ENCODE measurements around the gene MRPL18. TPM values are rescaled to one million over a fixed set of nuclear protein-coding genes. Genes with fewer than 3 reads are reported as not detected.

The MRPL18 gene
- total RNA-seq, 1 donor = 47.8 TPM

- TF ChIP-seq, protein P1, sequence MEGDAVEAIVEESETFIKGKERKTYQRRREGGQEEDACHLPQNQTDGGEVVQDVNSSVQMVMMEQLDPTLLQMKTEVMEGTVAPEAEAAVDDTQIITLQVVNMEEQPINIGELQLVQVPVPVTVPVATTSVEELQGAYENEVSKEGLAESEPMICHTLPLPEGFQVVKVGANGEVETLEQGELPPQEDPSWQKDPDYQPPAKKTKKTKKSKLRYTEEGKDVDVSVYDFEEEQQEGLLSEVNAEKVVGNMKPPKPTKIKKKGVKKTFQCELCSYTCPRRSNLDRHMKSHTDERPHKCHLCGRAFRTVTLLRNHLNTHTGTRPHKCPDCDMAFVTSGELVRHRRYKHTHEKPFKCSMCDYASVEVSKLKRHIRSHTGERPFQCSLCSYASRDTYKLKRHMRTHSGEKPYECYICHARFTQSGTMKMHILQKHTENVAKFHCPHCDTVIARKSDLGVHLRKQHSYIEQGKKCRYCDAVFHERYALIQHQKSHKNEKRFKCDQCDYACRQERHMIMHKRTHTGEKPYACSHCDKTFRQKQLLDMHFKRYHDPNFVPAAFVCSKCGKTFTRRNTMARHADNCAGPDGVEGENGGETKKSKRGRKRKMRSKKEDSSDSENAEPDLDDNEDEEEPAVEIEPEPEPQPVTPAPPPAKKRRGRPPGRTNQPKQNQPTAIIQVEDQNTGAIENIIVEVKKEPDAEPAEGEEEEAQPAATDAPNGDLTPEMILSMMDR (IDR thresholded peaks at IDR 0.05; ENCODE audit: extremely low read depth, low read depth, low read length) = no peak
- Histone ChIP-seq H3K4me1 (ENCODE audit: insufficient read depth, low read length) (peaks cover 5% of the 10 kb centered on the region), H3K27ac (ENCODE audit: low read depth, low read length) (no peak overlapping the region), H2AFZ (ENCODE audit: low read length) (peak overlapping the region; percentile 22), H3K9me3 (ENCODE audit: low read depth, low read length) (no peaks in the 10 kb centered on the region), H3K4me3 (ENCODE audit: insufficient read depth, low read length) (no peak overlapping the region), H4K20me1 (ENCODE audit: insufficient read depth, low read length) (no peaks in the 10 kb centered on the region), H3K27me3 (ENCODE audit: insufficient read depth, low read length) (no peaks in the 10 kb centered on the region), H3K4me2 (ENCODE audit: insufficient read depth, low read length) (no peak overlapping the region), H3K36me3 (ENCODE audit: insufficient read depth, low read length) (no peaks in the 10 kb centered on the region), H3K79me2 (ENCODE audit: insufficient read depth, low read length) (no peaks in the 10 kb centered on the region)
- no peak for DNase-seq (ENCODE audit: insufficient read length, low spot score, missing footprints)
Measured at GRCh38 chr6:159828074-159828473, 37.8 kb downstream of the MRPL18 start.

DNA sequence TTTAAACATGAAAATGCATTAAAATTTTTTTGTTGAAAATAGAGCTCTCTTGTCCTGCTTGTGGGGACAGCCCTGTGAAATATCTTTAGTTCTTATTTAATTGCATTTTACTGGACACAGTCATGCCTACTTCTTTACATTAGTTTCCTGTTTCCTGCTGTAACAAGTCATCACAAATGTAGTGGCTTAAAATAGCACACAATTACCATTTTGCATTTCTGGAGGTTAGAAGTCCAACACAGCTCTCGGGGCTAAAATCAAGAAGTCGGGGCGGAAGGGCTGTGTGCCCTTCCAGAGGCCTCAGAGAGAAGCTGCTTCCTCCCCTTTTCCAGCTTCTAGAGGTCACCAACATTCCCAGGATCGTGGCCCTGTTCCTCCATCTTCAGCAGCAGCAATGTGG is 39.3 kb downstream of the MRPL18 start:
- no peaks in the 10 kb centered on the region for H3K9me3 ChIP-seq (ENCODE audit: low read depth, low read length)
- no peaks in the 10 kb centered on the region for H3K27me3 ChIP-seq (ENCODE audit: insufficient read depth, low read length)
- H3K36me3 ChIP-seq (ENCODE audit: insufficient read depth, low read length) = no peaks in the 10 kb centered on the region
- no peaks in the 10 kb centered on the region for H3K79me2 ChIP-seq (ENCODE audit: insufficient read depth, low read length)
- H3K4me3 ChIP-seq (ENCODE audit: insufficient read depth, low read length) = no peak overlapping the region
- peaks cover 15% of the 10 kb centered on the region for H3K4me1 ChIP-seq (ENCODE audit: insufficient read depth, low read length)
- TF ChIP-seq, protein P1 (IDR thresholded peaks at IDR 0.05; ENCODE audit: extremely low read depth, low read depth, low read length) = no peak
- no peak overlapping the region for H2AFZ ChIP-seq (ENCODE audit: low read length)
- no peak for DNase-seq (ENCODE audit: insufficient read length, low spot score, missing footprints)
- H3K4me2 ChIP-seq (ENCODE audit: insufficient read depth, low read length) = no peak overlapping the region
- no peaks in the 10 kb centered on the region for H4K20me1 ChIP-seq (ENCODE audit: insufficient read depth, low read length)
- no peak overlapping the region for H3K27ac ChIP-seq (ENCODE audit: low read depth, low read length)

- H3K4me2 ChIP-seq (ENCODE audit: insufficient read depth, low read length) = no peak overlapping the region
- DNase-seq (ENCODE audit: insufficient read length, low spot score, missing footprints) = no peak
- peaks cover 17% of the 10 kb centered on the region for H3K4me1 ChIP-seq (ENCODE audit: insufficient read depth, low read length)
- no peak overlapping the region for H3K4me3 ChIP-seq (ENCODE audit: insufficient read depth, low read length)
- H3K79me2 ChIP-seq (ENCODE audit: insufficient read depth, low read length) = no peaks in the 10 kb centered on the region
- H3K36me3 ChIP-seq (ENCODE audit: insufficient read depth, low read length) = no peaks in the 10 kb centered on the region
- H3K27me3 ChIP-seq (ENCODE audit: insufficient read depth, low read length) = no peaks in the 10 kb centered on the region
- no peaks in the 10 kb centered on the region for H3K9me3 ChIP-seq (ENCODE audit: low read depth, low read length)
- TF ChIP-seq, protein P1 (IDR thresholded peaks at IDR 0.05; ENCODE audit: extremely low read depth, low read depth, low read length) = no peak
- no peak overlapping the region for H3K27ac ChIP-seq (ENCODE audit: low read depth, low read length)
- H4K20me1 ChIP-seq (ENCODE audit: insufficient read depth, low read length) = no peaks in the 10 kb centered on the region
- H2AFZ ChIP-seq (ENCODE audit: low read length) = no peak overlapping the region
Measured at GRCh38 chr6:159830501-159831372, 40.5 kb downstream of the MRPL18 start.

DNA sequence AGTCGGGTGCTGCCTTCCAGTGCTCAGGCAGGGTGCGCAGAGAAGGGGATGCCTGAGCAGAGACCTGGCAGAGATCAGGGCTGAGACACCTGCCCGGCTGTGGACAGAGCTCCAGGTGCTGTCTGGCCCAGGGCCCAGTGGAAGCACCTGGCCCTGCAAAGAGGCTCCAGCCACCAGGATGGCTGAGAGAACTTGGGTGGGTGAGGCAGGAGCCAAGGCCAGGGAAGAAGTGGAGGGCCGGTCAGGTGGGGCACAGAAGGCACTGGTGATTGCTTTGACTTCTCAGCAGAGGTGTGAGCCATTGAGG is 41.1 kb downstream of the MRPL18 start:
- no peak overlapping the region for H2AFZ ChIP-seq (ENCODE audit: low read length)
- no peaks in the 10 kb centered on the region for H3K36me3 ChIP-seq (ENCODE audit: insufficient read depth, low read length)
- H3K4me2 ChIP-seq (ENCODE audit: insufficient read depth, low read length) = no peak overlapping the region
- peaks cover 17% of the 10 kb centered on the region for H3K4me1 ChIP-seq (ENCODE audit: insufficient read depth, low read length)
- no peaks in the 10 kb centered on the region for H3K79me2 ChIP-seq (ENCODE audit: insufficient read depth, low read length)
- H3K9me3 ChIP-seq (ENCODE audit: low read depth, low read length) = no peaks in the 10 kb centered on the region
- no peaks in the 10 kb centered on the region for H4K20me1 ChIP-seq (ENCODE audit: insufficient read depth, low read length)
- TF ChIP-seq, protein P1 (IDR thresholded peaks at IDR 0.05; ENCODE audit: extremely low read depth, low read depth, low read length) = no peak
- DNase-seq (ENCODE audit: insufficient read length, low spot score, missing footprints) = no peak
- H3K4me3 ChIP-seq (ENCODE audit: insufficient read depth, low read length) = no peak overlapping the region
- no peaks in the 10 kb centered on the region for H3K27me3 ChIP-seq (ENCODE audit: insufficient read depth, low read length)
- no peak overlapping the region for H3K27ac ChIP-seq (ENCODE audit: low read depth, low read length)
